ENCODE data around the gene BCL6B. TPM values are rescaled to one million over a fixed set of nuclear protein-coding genes. Genes with fewer than 3 reads are reported as not detected.

BCL6B gene
- total and polyA plus RNA-seq, 10 of the 15 experiments (the other 5 are each of a cell fraction or from before 2014, with no cell fraction given): 0.06 to 0.85 (median 0.11) TPM; not detected in 1

DNA sequence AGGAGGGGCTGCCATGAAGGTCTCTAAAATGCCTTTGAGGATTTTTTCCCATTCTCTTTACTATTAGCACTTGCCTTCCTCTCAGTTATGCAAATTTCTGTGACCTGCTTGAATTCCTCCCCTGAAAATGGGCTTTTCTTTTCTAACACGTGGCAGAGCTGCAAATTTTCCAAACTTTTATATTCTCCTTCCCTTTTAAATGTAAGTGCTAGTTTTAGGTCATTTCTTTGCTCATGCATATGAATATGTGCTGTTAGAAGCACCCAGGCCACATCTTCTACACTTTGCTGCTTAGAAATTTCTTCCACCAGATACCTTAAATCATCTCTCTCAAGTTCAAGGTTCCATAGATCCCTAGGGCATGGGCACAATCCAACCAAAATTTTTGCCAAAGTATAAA is 45.4 kb downstream of the BCL6B start (continued):
- TF ChIP-seq, protein P1, sequence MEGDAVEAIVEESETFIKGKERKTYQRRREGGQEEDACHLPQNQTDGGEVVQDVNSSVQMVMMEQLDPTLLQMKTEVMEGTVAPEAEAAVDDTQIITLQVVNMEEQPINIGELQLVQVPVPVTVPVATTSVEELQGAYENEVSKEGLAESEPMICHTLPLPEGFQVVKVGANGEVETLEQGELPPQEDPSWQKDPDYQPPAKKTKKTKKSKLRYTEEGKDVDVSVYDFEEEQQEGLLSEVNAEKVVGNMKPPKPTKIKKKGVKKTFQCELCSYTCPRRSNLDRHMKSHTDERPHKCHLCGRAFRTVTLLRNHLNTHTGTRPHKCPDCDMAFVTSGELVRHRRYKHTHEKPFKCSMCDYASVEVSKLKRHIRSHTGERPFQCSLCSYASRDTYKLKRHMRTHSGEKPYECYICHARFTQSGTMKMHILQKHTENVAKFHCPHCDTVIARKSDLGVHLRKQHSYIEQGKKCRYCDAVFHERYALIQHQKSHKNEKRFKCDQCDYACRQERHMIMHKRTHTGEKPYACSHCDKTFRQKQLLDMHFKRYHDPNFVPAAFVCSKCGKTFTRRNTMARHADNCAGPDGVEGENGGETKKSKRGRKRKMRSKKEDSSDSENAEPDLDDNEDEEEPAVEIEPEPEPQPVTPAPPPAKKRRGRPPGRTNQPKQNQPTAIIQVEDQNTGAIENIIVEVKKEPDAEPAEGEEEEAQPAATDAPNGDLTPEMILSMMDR (IDR thresholded peaks at IDR 0.05 in 2 of 3, conservative IDR thresholded peaks at IDR 0.05 in 1 of 3; ENCODE audit: control insufficient read depth in 2 of 3, extremely low read depth in 1 of 3, insufficient read depth in 1 of 3, low read depth in 3 of 3, low read length in 3 of 3): no peak

DNA sequence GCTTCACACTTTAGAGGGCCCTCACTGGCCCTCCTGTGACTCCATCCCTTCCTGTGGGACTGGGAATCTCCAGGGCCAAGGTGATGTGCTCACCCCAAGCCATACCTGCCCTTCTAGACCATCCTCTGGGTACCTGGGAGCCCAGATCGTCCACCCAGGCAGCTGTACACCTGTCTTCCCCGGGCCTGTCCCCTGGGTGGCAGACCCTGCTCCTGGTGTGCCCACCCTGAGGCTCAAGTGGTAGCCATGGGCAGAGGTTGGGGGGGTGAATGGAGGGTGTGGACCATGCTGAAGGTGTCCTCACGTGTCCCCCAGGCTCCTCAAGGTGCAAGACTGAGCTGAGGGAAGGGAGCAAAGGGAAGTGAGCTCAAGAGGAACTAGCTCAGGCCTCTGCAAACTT is 47.9 kb downstream of the BCL6B start:
- FAIRE-seq: no peak
- Histone ChIP-seq H3K79me2 (ENCODE audit: control insufficient read depth, insufficient read depth, low read length) (no peaks in the 10 kb centered on the region), H4K20me1 (ENCODE audit: control insufficient read depth, insufficient read depth) (no peaks in the 10 kb centered on the region), H3K36me3 (ENCODE audit: control insufficient read depth in 2 of 2, insufficient read depth in 2 of 2, low read length in 1 of 2) (no peaks in the 10 kb centered on the region), H3K4me3 (no peak overlapping the region), H3K4me2 (ENCODE audit: control insufficient read depth, insufficient read depth) (no peak overlapping the region), H3K9ac (ENCODE audit: control insufficient read depth, insufficient read depth, low read length) (no peak overlapping the region), H3K27me3 (replicated peaks in 1 of 2; ENCODE audit: control insufficient read depth in 2 of 2, insufficient read depth in 2 of 2, low read length in 1 of 2) (no peaks in the 10 kb centered on the region), H3K9me3 (replicated peaks; ENCODE audit: control insufficient read depth, insufficient read depth, low read length) (no peaks in the 10 kb centered on the region; the same call in 2 of the 3 replicates), H3K27ac (ENCODE audit: control insufficient read depth, insufficient read depth) (no peak overlapping the region), H3K4me1 (ENCODE audit: control insufficient read depth, insufficient read depth, low read length) (no peaks in the 10 kb centered on the region), H2AFZ (ENCODE audit: control insufficient read depth, low read depth, low read length) (no peak overlapping the region)
- intact Hi-C loops (cut with micrococcal nuclease; ENCODE audit: unreplicated experiment): no loop called here
- DNase-seq (ENCODE audit: low read depth, low spot score): no peak
- ChIA-PET CTCF (no interaction called here), RAD21 (ENCODE audit: unreplicated experiment) (no interaction called here), POLR2A (no interaction called here), SMC1A (ENCODE audit: uncharacterized antibody, unreplicated experiment) (interaction anchor here (0.6 kb wide), 1 partner anchor 56 kb away, joined by 4 read pairs; no protein-coding TSS in a partner anchor)
- no peak for ATAC-seq
- no TSS peak for BruUV-seq (replicated peaks)
- in situ Hi-C loops (cut with MboI): no loop called here
- TF ChIP-seq YBX1 (IDR thresholded peaks at IDR 0.05): no peak
- no peak for TF ChIP-seq ASH2L (IDR thresholded peaks at IDR 0.05; ENCODE audit: borderline replicate concordance, low read depth)
- TF ChIP-seq, protein P2, sequence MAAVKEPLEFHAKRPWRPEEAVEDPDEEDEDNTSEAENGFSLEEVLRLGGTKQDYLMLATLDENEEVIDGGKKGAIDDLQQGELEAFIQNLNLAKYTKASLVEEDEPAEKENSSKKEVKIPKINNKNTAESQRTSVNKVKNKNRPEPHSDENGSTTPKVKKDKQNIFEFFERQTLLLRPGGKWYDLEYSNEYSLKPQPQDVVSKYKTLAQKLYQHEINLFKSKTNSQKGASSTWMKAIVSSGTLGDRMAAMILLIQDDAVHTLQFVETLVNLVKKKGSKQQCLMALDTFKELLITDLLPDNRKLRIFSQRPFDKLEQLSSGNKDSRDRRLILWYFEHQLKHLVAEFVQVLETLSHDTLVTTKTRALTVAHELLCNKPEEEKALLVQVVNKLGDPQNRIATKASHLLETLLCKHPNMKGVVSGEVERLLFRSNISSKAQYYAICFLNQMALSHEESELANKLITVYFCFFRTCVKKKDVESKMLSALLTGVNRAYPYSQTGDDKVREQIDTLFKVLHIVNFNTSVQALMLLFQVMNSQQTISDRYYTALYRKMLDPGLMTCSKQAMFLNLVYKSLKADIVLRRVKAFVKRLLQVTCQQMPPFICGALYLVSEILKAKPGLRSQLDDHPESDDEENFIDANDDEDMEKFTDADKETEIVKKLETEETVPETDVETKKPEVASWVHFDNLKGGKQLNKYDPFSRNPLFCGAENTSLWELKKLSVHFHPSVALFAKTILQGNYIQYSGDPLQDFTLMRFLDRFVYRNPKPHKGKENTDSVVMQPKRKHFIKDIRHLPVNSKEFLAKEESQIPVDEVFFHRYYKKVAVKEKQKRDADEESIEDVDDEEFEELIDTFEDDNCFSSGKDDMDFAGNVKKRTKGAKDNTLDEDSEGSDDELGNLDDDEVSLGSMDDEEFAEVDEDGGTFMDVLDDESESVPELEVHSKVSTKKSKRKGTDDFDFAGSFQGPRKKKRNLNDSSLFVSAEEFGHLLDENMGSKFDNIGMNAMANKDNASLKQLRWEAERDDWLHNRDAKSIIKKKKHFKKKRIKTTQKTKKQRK (IDR thresholded peaks at IDR 0.05; ENCODE audit: low read depth, low read length): no peak
- TF ChIP-seq SMARCA5 (IDR thresholded peaks at IDR 0.05): no peak
- no peak for TF ChIP-seq SRF (IDR thresholded peaks at IDR 0.05; ENCODE audit: low read depth in 2 of 2, low read length in 2 of 2)
- TF ChIP-seq TCF12 (IDR thresholded peaks at IDR 0.05; ENCODE audit: low read depth, low read length): no peak
- TF ChIP-seq, protein P3, sequence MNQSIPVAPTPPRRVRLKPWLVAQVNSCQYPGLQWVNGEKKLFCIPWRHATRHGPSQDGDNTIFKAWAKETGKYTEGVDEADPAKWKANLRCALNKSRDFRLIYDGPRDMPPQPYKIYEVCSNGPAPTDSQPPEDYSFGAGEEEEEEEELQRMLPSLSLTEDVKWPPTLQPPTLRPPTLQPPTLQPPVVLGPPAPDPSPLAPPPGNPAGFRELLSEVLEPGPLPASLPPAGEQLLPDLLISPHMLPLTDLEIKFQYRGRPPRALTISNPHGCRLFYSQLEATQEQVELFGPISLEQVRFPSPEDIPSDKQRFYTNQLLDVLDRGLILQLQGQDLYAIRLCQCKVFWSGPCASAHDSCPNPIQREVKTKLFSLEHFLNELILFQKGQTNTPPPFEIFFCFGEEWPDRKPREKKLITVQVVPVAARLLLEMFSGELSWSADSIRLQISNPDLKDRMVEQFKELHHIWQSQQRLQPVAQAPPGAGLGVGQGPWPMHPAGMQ (IDR thresholded peaks at IDR 0.05; ENCODE audit: borderline replicate concordance): no peak
- no peak for TF ChIP-seq RELA (IDR thresholded peaks at IDR 0.05; ENCODE audit: borderline replicate concordance, partially characterized antibody)
- WGBS (ENCODE audit: insufficient coverage, insufficient replicate concordance, low lambda C conversion rate, missing lambda C conversion rate): 0% methylated on average over 3 of the region's 3 CpGs

Measured in GM12878 (cell line).